ENCODE data around the gene ZFHX3. TPM values are rescaled to one million over a fixed set of nuclear protein-coding genes. Genes with fewer than 3 reads are reported as not detected.

Gene ZFHX3
- total RNA-seq, 1 experiment from 2014 or later: 13.6 TPM

GRCh38 chr16:72947379-72948237, 100.3 kb downstream of the ZFHX3 start:
- Mint-ChIP-seq H3K4me1 (ENCODE audit: low read depth, unreplicated experiment) (peaks cover 8% of the 10 kb centered on the region), H3K36me3 (ENCODE audit: insufficient read depth, unreplicated experiment) (no peaks in the 10 kb centered on the region), H3K27ac (ENCODE audit: unreplicated experiment) (no peak overlapping the region), H3K4me3 (ENCODE audit: low read depth, unreplicated experiment) (no peak overlapping the region), H3K9me3 (ENCODE audit: low read depth, unreplicated experiment) (peaks cover 4% of the 10 kb centered on the region), H3K27me3 (ENCODE audit: unreplicated experiment) (no peaks in the 10 kb centered on the region)
- TF ChIP-seq CTCF (IDR thresholded peaks at IDR 0.05; ENCODE audit: unreplicated experiment): no peak
- BruUV-seq (replicated peaks): no TSS peak
- intact Hi-C loops (cut with micrococcal nuclease; ENCODE audit: unreplicated experiment): no loop called here
- CTCF ChIA-PET: interaction anchor here (0.5 kb wide), 2 partner anchors 225 to 1427 kb away, joined by 3 read pairs; no protein-coding TSS in a partner anchor
- DNase-seq: no peak

- no peak overlapping the region for H3K27ac Mint-ChIP-seq (ENCODE audit: unreplicated experiment)
- DNase-seq: no peak
- no TSS peak for BruUV-seq (replicated peaks)
- H3K4me3 Mint-ChIP-seq (ENCODE audit: low read depth, unreplicated experiment): no peak overlapping the region
- H3K27me3 Mint-ChIP-seq (ENCODE audit: unreplicated experiment): no peaks in the 10 kb centered on the region
- H3K36me3 Mint-ChIP-seq (ENCODE audit: insufficient read depth, unreplicated experiment): peaks cover 7% of the 10 kb centered on the region
- peaks cover 4% of the 10 kb centered on the region for H3K9me3 Mint-ChIP-seq (ENCODE audit: low read depth, unreplicated experiment)
- CTCF ChIA-PET: no interaction called here
- no peak for TF ChIP-seq CTCF (IDR thresholded peaks at IDR 0.05; ENCODE audit: unreplicated experiment)
- intact Hi-C loops (cut with micrococcal nuclease; ENCODE audit: unreplicated experiment): no loop called here
- peaks cover 18% of the 10 kb centered on the region for H3K4me1 Mint-ChIP-seq (ENCODE audit: low read depth, unreplicated experiment)
These were observed 101.3 kb downstream of the ZFHX3 start for GRCh38 chr16:72946474-72947194.

DNA sequence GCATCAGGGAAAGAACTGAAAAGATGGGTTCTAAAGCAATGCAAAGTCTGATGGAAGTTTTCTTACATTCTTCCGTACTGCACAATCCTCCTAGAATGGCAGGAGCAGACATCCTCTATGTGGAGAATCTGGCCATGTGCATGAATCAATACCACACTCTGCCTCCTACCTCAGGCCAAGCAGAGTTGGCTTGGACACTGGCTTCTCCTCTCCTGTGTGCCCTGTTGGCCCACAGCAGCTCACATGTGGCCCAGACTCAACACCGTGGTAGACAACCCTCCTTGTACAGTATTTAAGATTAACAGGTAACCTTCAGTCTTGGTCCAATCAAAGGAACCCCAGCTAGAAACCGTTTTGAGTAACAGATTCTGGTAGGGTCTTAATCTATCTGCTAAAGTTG, 101.9 kb downstream of the ZFHX3 start:
- no TSS peak for BruUV-seq (replicated peaks)
- no peak for DNase-seq
- Mint-ChIP-seq H3K4me3 (ENCODE audit: low read depth, unreplicated experiment) (no peak overlapping the region), H3K27me3 (ENCODE audit: unreplicated experiment) (no peaks in the 10 kb centered on the region), H3K27ac (ENCODE audit: unreplicated experiment) (no peak overlapping the region), H3K9me3 (ENCODE audit: low read depth, unreplicated experiment) (peaks cover 4% of the 10 kb centered on the region), H3K4me1 (ENCODE audit: low read depth, unreplicated experiment) (peaks cover 22% of the 10 kb centered on the region), H3K36me3 (ENCODE audit: insufficient read depth, unreplicated experiment) (peaks cover 7% of the 10 kb centered on the region)
- intact Hi-C loops (cut with micrococcal nuclease; ENCODE audit: unreplicated experiment): no loop called here
- CTCF ChIA-PET: no interaction called here
- TF ChIP-seq CTCF (IDR thresholded peaks at IDR 0.05; ENCODE audit: unreplicated experiment): no peak

- CTCF ChIA-PET: interaction anchor here (0.6 kb wide), 1 partner anchor 16 kb away, joined by 4 read pairs; no protein-coding TSS in a partner anchor
- DNase-seq: no peak
- peaks cover 4% of the 10 kb centered on the region for H3K9me3 Mint-ChIP-seq (ENCODE audit: low read depth, unreplicated experiment)
- no peak overlapping the region for H3K4me3 Mint-ChIP-seq (ENCODE audit: low read depth, unreplicated experiment)
- peaks cover 27% of the 10 kb centered on the region for H3K4me1 Mint-ChIP-seq (ENCODE audit: low read depth, unreplicated experiment)
- H3K27me3 Mint-ChIP-seq (ENCODE audit: unreplicated experiment): no peaks in the 10 kb centered on the region
- TF ChIP-seq CTCF (IDR thresholded peaks at IDR 0.05; ENCODE audit: unreplicated experiment): no peak
- intact Hi-C loops (cut with micrococcal nuclease; ENCODE audit: unreplicated experiment): no loop called here
- H3K27ac Mint-ChIP-seq (ENCODE audit: unreplicated experiment): no peak overlapping the region
- BruUV-seq (replicated peaks): no TSS peak
- peaks cover 7% of the 10 kb centered on the region for H3K36me3 Mint-ChIP-seq (ENCODE audit: insufficient read depth, unreplicated experiment)
These were observed 102.3 kb downstream of the ZFHX3 start for GRCh38 chr16:72945611-72946010.
